ENCODE results near the gene LMO2.
A peak's percentile ranks its signal among the peaks of the same experiment; 100 is the strongest.
"Not testable (repeated sequence)": the region's sequence is repeated elsewhere in the genome, so short reads cannot be mapped to it uniquely, and the experiment has no call there.

LMO2 gene

GRCh38 chr11:33829430-33830141, 62.3 kb downstream of the LMO2 start:
- Histone ChIP-seq H2AFZ (ENCODE audit: low read depth) (peak overlapping the region; percentile 80), H3K4me1 (ENCODE audit: low read depth, poor library complexity, severe bottlenecking) (no peaks in the 10 kb centered on the region), H3K27ac (no peak overlapping the region), H3K79me2 (ENCODE audit: insufficient read depth, low read depth) (no peaks in the 10 kb centered on the region), H4K20me1 (ENCODE audit: insufficient read depth) (no peaks in the 10 kb centered on the region), H3K4me2 (peak overlapping the region; percentile 43; the same call in 1 of the 2 replicates), H3K36me3 (ENCODE audit: insufficient read depth) (no peaks in the 10 kb centered on the region), H3K4me3 (IDR thresholded peaks at IDR 0.05; ENCODE audit: insufficient read depth, low read depth, low read length) (no peak overlapping the region), H3K9ac (no peak overlapping the region), H3K27me3 (ENCODE audit: insufficient read depth, low read depth) (no peaks in the 10 kb centered on the region; the same call in 1 of the 2 replicates)
- TF ChIP-seq CTCF (conservative IDR thresholded peaks at IDR 0.05; ENCODE audit: low read depth, low read length) = peak; percentile 80

- Histone ChIP-seq H3K27me3 (ENCODE audit: insufficient read depth, low read depth) (no peaks in the 10 kb centered on the region), H3K4me1 (ENCODE audit: low read depth, poor library complexity, severe bottlenecking) (no peaks in the 10 kb centered on the region), H4K20me1 (ENCODE audit: insufficient read depth) (no peaks in the 10 kb centered on the region), H3K4me2 (peak overlapping the region; percentile 43; the same call in 1 of the 2 replicates), H3K27ac (no peak overlapping the region), H3K4me3 (IDR thresholded peaks at IDR 0.05; ENCODE audit: insufficient read depth, low read depth, low read length) (no peak overlapping the region), H3K79me2 (ENCODE audit: insufficient read depth, low read depth) (no peaks in the 10 kb centered on the region), H3K36me3 (ENCODE audit: insufficient read depth) (no peaks in the 10 kb centered on the region), H3K9ac (no peak overlapping the region), H2AFZ (ENCODE audit: low read depth) (peak overlapping the region; percentile 80)
- TF ChIP-seq CTCF (conservative IDR thresholded peaks at IDR 0.05; ENCODE audit: low read depth, low read length) = no peak
These were observed 63.1 kb downstream of the LMO2 start for GRCh38 chr11:33828604-33829429.

GRCh38 chr11:33827206-33827605, 64.7 kb downstream of the LMO2 start:
- Histone ChIP-seq H3K4me3 (IDR thresholded peaks at IDR 0.05; ENCODE audit: insufficient read depth, low read depth, low read length) (no peak overlapping the region), H3K27ac (no peak overlapping the region), H4K20me1 (ENCODE audit: insufficient read depth) (no peaks in the 10 kb centered on the region), H3K36me3 (ENCODE audit: insufficient read depth) (no peaks in the 10 kb centered on the region), H3K4me2 (no peak overlapping the region), H3K27me3 (ENCODE audit: insufficient read depth, low read depth) (no peaks in the 10 kb centered on the region), H3K4me1 (ENCODE audit: low read depth, poor library complexity, severe bottlenecking) (no peaks in the 10 kb centered on the region), H3K79me2 (ENCODE audit: insufficient read depth, low read depth) (no peaks in the 10 kb centered on the region), H3K9ac (no peak overlapping the region), H2AFZ (ENCODE audit: low read depth) (no peak overlapping the region)
- TF ChIP-seq CTCF (conservative IDR thresholded peaks at IDR 0.05; ENCODE audit: low read depth, low read length) = no peak

GRCh38 chr11:33825854-33826560, 65.9 kb downstream of the LMO2 start:
- TF ChIP-seq CTCF (conservative IDR thresholded peaks at IDR 0.05; ENCODE audit: low read depth, low read length) = no peak

GRCh38 chr11:33822981-33823380, 68.9 kb downstream of the LMO2 start:
- H3K79me2 ChIP-seq (ENCODE audit: insufficient read depth, low read depth); H3K27ac ChIP-seq; H2AFZ ChIP-seq (ENCODE audit: low read depth); H3K9ac ChIP-seq; H3K4me3 ChIP-seq (IDR thresholded peaks at IDR 0.05; ENCODE audit: insufficient read depth, low read depth, low read length); H3K36me3 ChIP-seq (ENCODE audit: insufficient read depth); H3K4me1 ChIP-seq (ENCODE audit: low read depth, poor library complexity, severe bottlenecking); H3K4me2 ChIP-seq; H4K20me1 ChIP-seq (ENCODE audit: insufficient read depth); H3K27me3 ChIP-seq (ENCODE audit: insufficient read depth, low read depth): not testable (repeated sequence)

More at GRCh38 chr11:33825854-33826560, 65.9 kb downstream of the LMO2 start:
- no peak overlapping the region for H3K4me2 ChIP-seq
- H3K4me3 ChIP-seq (IDR thresholded peaks at IDR 0.05; ENCODE audit: insufficient read depth, low read depth, low read length) = no peak overlapping the region
- no peak overlapping the region for H2AFZ ChIP-seq (ENCODE audit: low read depth)
- H3K4me1 ChIP-seq (ENCODE audit: low read depth, poor library complexity, severe bottlenecking) = no peaks in the 10 kb centered on the region
- H3K27ac ChIP-seq = no peak overlapping the region
- no peak overlapping the region for H3K9ac ChIP-seq
- no peaks in the 10 kb centered on the region for H3K36me3 ChIP-seq (ENCODE audit: insufficient read depth)
- H4K20me1 ChIP-seq (ENCODE audit: insufficient read depth) = no peaks in the 10 kb centered on the region
- H3K79me2 ChIP-seq (ENCODE audit: insufficient read depth, low read depth) = no peaks in the 10 kb centered on the region
- H3K27me3 ChIP-seq (ENCODE audit: insufficient read depth, low read depth) = no peaks in the 10 kb centered on the region
